Tibial artery (tissue), 4 donors: ENCODE data around the gene CCDC197.

Source experiments
- DNase-seq, 2 donors: peaks; one replicate each; pipeline ENCODE4 v3.0.0-alpha.2; 2019
- H3K27ac ChIP-seq, 2 donors: fragments of 200-600 bp; sonication (generic) in 1 of 2; 1 replicate in 1 of 2; 2 replicates in 1 of 2; pipeline ENCODE4 v1.5.1; 2018 to 2019; ENCODE audit warnings: mild to moderate bottlenecking in 1 of 2
- H3K27me3 ChIP-seq, 2 donors: fragments of 200-600 bp; sonication (generic) in 1 of 2; one replicate each; pipeline versions ENCODE4 v1.5.1 to v1.6.0; 2016 to 2019
- H3K36me3 ChIP-seq, 3 donors: fragments of 200-600 bp; sonication (generic) in 2 of 3; one replicate each; pipeline ENCODE4 v1.5.1; 2016 to 2019; ENCODE audit warnings: mild to moderate bottlenecking in 2 of 3
- H3K4me1 ChIP-seq, 4 donors: fragments of 200-600 bp; sonication (generic) in 2 of 4; 1 replicate in 3 of 4; 2 replicates in 1 of 4; pipeline ENCODE4 v1.5.1; 2016 to 2019
- H3K4me3 ChIP-seq, 2 donors: fragments of 200-600 bp; sonication (generic) in 1 of 2; 1 replicate in 1 of 2; 2 replicates in 1 of 2; pipeline ENCODE4 v1.5.1; 2018 to 2019; ENCODE audit warnings: mild to moderate bottlenecking in 2 of 2
- H3K9me3 ChIP-seq, 3 donors: fragments of 200-600 bp; sonication (generic) in 1 of 3; one replicate each; pipeline ENCODE4 v1.5.1; 2016 to 2019
- intact Hi-C: fragments of 100-400 bp; cut with DNase I; formaldehyde crosslinking; loops from one replicate; pipeline ENCODE4 v1.15.0; 2023; ENCODE audit warnings: low total_unique reads
- TF ChIP-seq, protein P1 (sequence below), 2 experiments: fragments of 200-600 bp in 1 of 2; fragments of 450-650 bp in 1 of 2; IDR thresholded peaks; one replicate each; pipeline ENCODE4 v1.5.1; 2017 to 2019; ENCODE audit warnings: antibody characterized with exemption in 2 of 2, mild to moderate bottlenecking in 1 of 2, moderate library complexity in 1 of 2

CCDC197 gene

DNA sequence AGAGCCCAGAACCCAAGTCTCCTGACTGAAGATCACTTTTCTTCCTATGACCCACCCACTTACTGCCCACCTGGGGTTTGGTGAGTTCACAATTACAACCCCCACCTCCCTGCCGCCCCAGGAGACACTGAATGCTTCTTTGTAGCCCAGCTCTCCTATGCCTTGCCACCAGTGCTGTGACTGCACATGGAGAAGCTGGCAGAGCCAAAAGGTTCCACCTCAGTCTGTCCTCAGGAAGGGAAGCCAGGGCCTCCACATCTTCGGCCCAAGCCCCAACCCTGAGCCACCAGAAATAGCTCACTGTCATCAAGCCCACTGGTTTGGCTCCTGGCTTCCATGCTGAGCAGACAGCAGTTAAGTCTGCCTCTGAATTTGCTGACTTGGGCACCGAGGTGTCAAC, 54.7 kb downstream of the CCDC197 start:
- H3K36me3 ChIP-seq: peaks cover 94 to 100% (median 100%) of the 10 kb centered on the region in 3 donors
- no peak overlapping the region for H3K4me3 ChIP-seq
- H3K4me1 ChIP-seq: no peaks in the 10 kb centered on the region
- DNase-seq: peak in 1 of 2 donors; percentile 37
- no peaks in the 10 kb centered on the region for H3K27me3 ChIP-seq
- intact Hi-C loops: no loop called here
- no peak overlapping the region for H3K27ac ChIP-seq
- H3K9me3 ChIP-seq: no peaks in the 10 kb centered on the region
- TF ChIP-seq, protein P1, sequence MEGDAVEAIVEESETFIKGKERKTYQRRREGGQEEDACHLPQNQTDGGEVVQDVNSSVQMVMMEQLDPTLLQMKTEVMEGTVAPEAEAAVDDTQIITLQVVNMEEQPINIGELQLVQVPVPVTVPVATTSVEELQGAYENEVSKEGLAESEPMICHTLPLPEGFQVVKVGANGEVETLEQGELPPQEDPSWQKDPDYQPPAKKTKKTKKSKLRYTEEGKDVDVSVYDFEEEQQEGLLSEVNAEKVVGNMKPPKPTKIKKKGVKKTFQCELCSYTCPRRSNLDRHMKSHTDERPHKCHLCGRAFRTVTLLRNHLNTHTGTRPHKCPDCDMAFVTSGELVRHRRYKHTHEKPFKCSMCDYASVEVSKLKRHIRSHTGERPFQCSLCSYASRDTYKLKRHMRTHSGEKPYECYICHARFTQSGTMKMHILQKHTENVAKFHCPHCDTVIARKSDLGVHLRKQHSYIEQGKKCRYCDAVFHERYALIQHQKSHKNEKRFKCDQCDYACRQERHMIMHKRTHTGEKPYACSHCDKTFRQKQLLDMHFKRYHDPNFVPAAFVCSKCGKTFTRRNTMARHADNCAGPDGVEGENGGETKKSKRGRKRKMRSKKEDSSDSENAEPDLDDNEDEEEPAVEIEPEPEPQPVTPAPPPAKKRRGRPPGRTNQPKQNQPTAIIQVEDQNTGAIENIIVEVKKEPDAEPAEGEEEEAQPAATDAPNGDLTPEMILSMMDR (IDR thresholded peaks at IDR 0.05): no peak

DNA sequence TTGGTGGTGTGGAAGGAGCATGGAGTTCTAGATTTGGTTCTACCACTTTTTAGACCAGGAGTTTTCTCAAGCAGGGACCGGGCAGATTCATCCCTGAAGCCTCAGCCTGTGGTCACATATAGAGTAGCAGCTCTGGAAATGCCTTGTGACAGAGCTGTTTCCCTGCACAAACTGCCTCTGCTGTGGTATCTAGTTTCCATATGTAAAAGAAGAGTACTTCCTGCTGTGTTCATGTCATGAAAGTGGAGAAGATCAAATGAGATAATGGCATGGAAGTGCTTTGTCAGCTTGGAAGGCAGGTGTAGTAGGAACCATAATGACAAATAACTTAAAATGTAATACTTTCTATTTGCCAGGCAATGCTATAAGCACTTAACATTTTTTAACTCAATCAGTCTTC, 55.1 kb downstream of the CCDC197 start:
- peaks cover 93 to 100% (median 100%) of the 10 kb centered on the region in 3 donors for H3K36me3 ChIP-seq
- intact Hi-C loops: no loop called here
- no peaks in the 10 kb centered on the region for H3K4me1 ChIP-seq
- no peak overlapping the region for H3K4me3 ChIP-seq
- no peak for DNase-seq
- H3K9me3 ChIP-seq: no peaks in the 10 kb centered on the region
- no peak overlapping the region for H3K27ac ChIP-seq
- H3K27me3 ChIP-seq: no peaks in the 10 kb centered on the region
- TF ChIP-seq, protein P1 (IDR thresholded peaks at IDR 0.05): no peak

DNA sequence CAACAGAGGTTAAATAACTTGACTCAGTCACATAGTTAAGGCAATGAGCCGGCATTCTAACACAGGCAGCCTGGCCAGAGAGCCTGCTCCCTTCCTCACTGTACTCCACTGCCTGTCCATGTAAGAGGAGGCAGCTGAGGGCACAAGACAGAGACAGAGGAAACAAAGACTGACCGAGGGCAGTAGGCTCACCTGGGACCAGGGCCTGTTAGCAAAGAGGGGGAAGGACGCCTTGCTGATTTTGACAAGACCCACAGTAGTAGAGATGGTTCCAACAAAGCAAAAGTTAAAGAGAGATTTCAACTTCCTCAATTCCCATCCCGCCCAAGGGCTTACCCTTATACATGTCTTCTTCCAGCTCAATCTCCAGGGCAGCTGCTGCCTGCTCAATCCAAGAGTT, 55.6 kb downstream of the CCDC197 start:
- Histone ChIP-seq H3K27me3 (no peaks in the 10 kb centered on the region), H3K36me3 (peaks cover 93 to 100% (median 100%) of the 10 kb centered on the region in 3 donors), H3K27ac (no peak overlapping the region), H3K4me1 (no peaks in the 10 kb centered on the region), H3K4me3 (no peak overlapping the region), H3K9me3 (no peaks in the 10 kb centered on the region)
- DNase-seq: peak in 1 of 2 donors; percentile 6
- TF ChIP-seq, protein P1 (IDR thresholded peaks at IDR 0.05): no peak
- intact Hi-C loops: no loop called here

DNA sequence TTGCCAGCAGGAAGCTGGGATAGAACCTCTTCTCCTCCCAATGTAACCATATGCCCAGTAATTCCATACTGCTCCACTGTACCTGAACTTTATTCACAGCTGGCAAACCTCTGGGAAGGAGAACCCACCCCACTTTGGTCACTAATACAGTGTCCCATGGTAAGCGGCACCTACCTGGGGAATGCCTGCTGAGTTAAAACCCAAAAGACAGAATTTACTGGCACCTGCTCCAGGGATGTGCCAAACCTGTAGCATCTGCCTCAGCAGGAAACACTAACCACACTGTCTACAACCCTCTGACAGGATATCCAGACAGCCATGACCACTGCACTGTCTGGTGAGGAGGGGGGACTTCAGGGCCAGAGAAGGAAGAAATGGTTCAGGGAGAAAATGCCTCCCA, 57.3 kb downstream of the CCDC197 start:
- Histone ChIP-seq H3K36me3 (peaks cover 93 to 100% (median 100%) of the 10 kb centered on the region in 3 donors), H3K4me3 (no peak overlapping the region), H3K27ac (no peak overlapping the region), H3K27me3 (no peaks in the 10 kb centered on the region), H3K4me1 (no peaks in the 10 kb centered on the region), H3K9me3 (no peaks in the 10 kb centered on the region)
- intact Hi-C loops: no loop called here
- TF ChIP-seq, protein P1 (IDR thresholded peaks at IDR 0.05): no peak
- peak in 1 of 2 donors; percentile 17 for DNase-seq

DNA sequence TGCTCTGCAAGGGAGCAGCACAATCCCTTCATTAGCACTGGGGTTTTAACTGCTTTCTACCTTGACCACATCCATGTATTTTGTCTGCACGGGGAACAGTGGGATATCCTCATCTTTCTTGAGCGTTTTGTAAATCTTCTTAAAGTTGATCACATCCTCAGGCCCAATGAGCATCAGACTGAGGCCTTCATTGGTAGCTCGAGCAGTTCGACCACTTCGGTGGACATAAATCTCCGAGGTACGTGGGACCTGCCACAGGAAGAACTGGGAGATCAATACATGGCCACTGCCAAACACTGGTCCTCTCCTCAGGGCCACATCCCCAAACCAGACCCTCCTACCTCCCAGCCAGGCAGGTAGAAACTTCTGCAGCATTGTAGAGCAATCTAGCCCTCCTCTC, 57.8 kb downstream of the CCDC197 start:
- DNase-seq: peak in 1 of 2 donors; percentile 23
- Histone ChIP-seq H3K27me3 (no peaks in the 10 kb centered on the region), H3K27ac (no peak overlapping the region), H3K36me3 (peaks cover 93 to 100% (median 100%) of the 10 kb centered on the region in 3 donors), H3K4me3 (no peak overlapping the region), H3K9me3 (no peaks in the 10 kb centered on the region), H3K4me1 (no peaks in the 10 kb centered on the region)
- intact Hi-C loops: no loop called here
- TF ChIP-seq, protein P1 (IDR thresholded peaks at IDR 0.05): no peak
